Fibroblast of villous mesenchyme (primary cell): ENCODE measurements around the gene TSPAN14. TPM values are rescaled to one million over a fixed set of nuclear protein-coding genes. Genes with fewer than 3 reads are reported as not detected.

Source experiments
- DNase-seq: peaks from one replicate; pipeline ENCODE4 v3.0.0-alpha.2; 2010; ENCODE audit warnings: low read depth
- H3K4me3 ChIP-seq: 2 replicates; pipeline ENCODE4 v1.5.1; 2011; ENCODE audit warnings: low read depth, mild to moderate bottlenecking, low read length
- total RNA-seq: library from RNA; depleted of rRNA; stranded (reverse); fragments of >200 nt; gene quantifications from 2 replicates; pipeline ENCODE4 v1.2.3, GENCODE V29; 2012
- TF ChIP-seq, protein P1 (sequence below): IDR thresholded peaks from 2 replicates; pipeline ENCODE4 v1.5.1; 2012; ENCODE audit warnings: low read depth, mild to moderate bottlenecking, low read length; ENCODE audit not compliant: insufficient read depth

Gene TSPAN14
- total RNA-seq, 1 donor = 51.4 TPM

- peak overlapping the region; percentile 77 for H3K4me3 ChIP-seq
- TF ChIP-seq, protein P1, sequence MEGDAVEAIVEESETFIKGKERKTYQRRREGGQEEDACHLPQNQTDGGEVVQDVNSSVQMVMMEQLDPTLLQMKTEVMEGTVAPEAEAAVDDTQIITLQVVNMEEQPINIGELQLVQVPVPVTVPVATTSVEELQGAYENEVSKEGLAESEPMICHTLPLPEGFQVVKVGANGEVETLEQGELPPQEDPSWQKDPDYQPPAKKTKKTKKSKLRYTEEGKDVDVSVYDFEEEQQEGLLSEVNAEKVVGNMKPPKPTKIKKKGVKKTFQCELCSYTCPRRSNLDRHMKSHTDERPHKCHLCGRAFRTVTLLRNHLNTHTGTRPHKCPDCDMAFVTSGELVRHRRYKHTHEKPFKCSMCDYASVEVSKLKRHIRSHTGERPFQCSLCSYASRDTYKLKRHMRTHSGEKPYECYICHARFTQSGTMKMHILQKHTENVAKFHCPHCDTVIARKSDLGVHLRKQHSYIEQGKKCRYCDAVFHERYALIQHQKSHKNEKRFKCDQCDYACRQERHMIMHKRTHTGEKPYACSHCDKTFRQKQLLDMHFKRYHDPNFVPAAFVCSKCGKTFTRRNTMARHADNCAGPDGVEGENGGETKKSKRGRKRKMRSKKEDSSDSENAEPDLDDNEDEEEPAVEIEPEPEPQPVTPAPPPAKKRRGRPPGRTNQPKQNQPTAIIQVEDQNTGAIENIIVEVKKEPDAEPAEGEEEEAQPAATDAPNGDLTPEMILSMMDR = no peak
- no peak for DNase-seq
These were observed 45.0 kb upstream of the TSPAN14 start for GRCh38 chr10:80409121-80409520.

DNA sequence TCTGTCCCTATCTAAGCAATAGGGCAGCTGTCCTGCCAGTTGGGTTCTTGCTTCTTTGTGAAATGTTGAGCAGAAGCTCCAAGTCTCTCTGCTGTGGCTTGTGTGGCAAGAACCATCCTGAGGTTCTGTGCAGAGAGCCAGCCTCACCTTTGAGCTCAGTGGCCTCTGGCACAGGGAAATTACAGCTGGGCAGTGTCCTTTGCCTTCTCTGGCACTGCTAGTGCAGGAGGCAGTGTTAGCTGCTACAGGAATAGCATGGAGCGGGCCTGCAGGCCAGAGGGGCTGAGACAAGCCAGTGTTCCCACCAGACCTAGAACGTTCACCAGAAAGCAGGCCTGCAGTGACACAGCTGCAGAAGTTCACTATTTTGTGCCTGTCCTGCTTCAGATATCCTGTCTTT, 44.0 kb upstream of the TSPAN14 start:
- peak overlapping the region; percentile 15 for H3K4me3 ChIP-seq
- TF ChIP-seq, protein P1 = no peak
- DNase-seq = no peak

GRCh38 chr10:80410578-80411145, 43.4 kb upstream of the TSPAN14 start:
- TF ChIP-seq, protein P1 = no peak
- no peak for DNase-seq
- H3K4me3 ChIP-seq = no peak overlapping the region

- TF ChIP-seq, protein P1 = no peak
- DNase-seq = peak; percentile 48
These were observed 42.8 kb upstream of the TSPAN14 start for GRCh38 chr10:80411267-80411668.

GRCh38 chr10:80411681-80412220, 42.4 kb upstream of the TSPAN14 start:
- TF ChIP-seq, protein P1 = no peak

More at GRCh38 chr10:80411267-80411668, 42.8 kb upstream of the TSPAN14 start:
- H3K4me3 ChIP-seq = no peak overlapping the region

DNA sequence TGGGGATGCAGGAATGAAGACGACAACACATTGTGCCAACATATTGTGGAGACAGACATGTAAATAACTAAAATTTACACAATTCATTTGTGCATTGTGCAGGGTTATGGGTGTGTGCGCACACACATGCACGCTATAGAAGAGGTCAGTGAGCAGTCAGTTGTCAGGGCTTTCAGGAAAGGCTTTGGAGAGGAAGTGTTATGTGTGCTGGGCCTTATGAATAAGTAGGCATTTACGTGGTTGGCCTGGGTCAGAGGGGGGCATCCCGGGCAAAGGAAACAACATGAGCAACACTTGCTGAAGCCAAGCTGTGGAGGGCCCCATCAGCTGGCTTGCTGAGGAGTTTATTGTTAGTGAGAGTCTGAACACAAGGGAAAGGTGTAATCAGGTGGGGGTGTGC, 41.6 kb upstream of the TSPAN14 start:
- H3K4me3 ChIP-seq = no peak overlapping the region
- TF ChIP-seq, protein P1 = no peak
- no peak for DNase-seq

More at GRCh38 chr10:80411681-80412220, 42.4 kb upstream of the TSPAN14 start:
- no peak overlapping the region for H3K4me3 ChIP-seq
- no peak for DNase-seq
